GM19395 (cell line): ENCODE measurements around the gene MED17.

ENCODE experiments used
- ATAC-seq: cut with Tn5 transposase; IDR thresholded peaks from one replicate; pipeline ENCODE4 v1.9.1; 2021; ENCODE audit warnings: mild to moderate bottlenecking, moderate library complexity; ENCODE audit not compliant: unreplicated experiment

Gene MED17

GRCh38 chr11:93814966-93815633 lies 31.0 kb downstream of the MED17 start:
- ATAC-seq, result no peak

GRCh38 chr11:93817426-93818348 lies 33.6 kb downstream of the MED17 start:
- ATAC-seq, result no peak

- ATAC-seq, result no peak
These were observed 36.0 kb downstream of the MED17 start for GRCh38 chr11:93819966-93820695.

- ATAC-seq, result no peak
These were observed 36.8 kb downstream of the MED17 start for GRCh38 chr11:93820847-93821246.

GRCh38 chr11:93821617-93822016 lies 37.5 kb downstream of the MED17 start:
- no peak for ATAC-seq

- no peak for ATAC-seq
These were observed 38.3 kb downstream of the MED17 start for GRCh38 chr11:93822359-93822758.

GRCh38 chr11:93823210-93823609 lies 39.1 kb downstream of the MED17 start:
- no peak for ATAC-seq

- ATAC-seq, result no peak
These were observed 43.3 kb downstream of the MED17 start for GRCh38 chr11:93827363-93827762.

GRCh38 chr11:93829598-93829997 lies 45.5 kb downstream of the MED17 start:
- no peak for ATAC-seq

- no peak for ATAC-seq
These were observed 47.5 kb downstream of the MED17 start for GRCh38 chr11:93831343-93832127.

GRCh38 chr11:93832780-93833179 lies 48.7 kb downstream of the MED17 start:
- no peak for ATAC-seq

- ATAC-seq, result no peak
These were observed 54.9 kb downstream of the MED17 start for GRCh38 chr11:93838967-93839366.

GRCh38 chr11:93840180-93840579 lies 56.1 kb downstream of the MED17 start:
- no peak for ATAC-seq

GRCh38 chr11:93840981-93841380 lies 56.9 kb downstream of the MED17 start:
- no peak for ATAC-seq

- ATAC-seq, result no peak
These were observed 57.4 kb downstream of the MED17 start for GRCh38 chr11:93841446-93841845.

GRCh38 chr11:93842034-93842433 lies 58.0 kb downstream of the MED17 start:
- no peak for ATAC-seq

- no peak for ATAC-seq
These were observed 58.4 kb downstream of the MED17 start for GRCh38 chr11:93842461-93842860.

GRCh38 chr11:93843906-93844305 lies 59.8 kb downstream of the MED17 start:
- ATAC-seq, result no peak

- no peak for ATAC-seq
These were observed 60.5 kb downstream of the MED17 start for GRCh38 chr11:93844568-93844967.

GRCh38 chr11:93845181-93846092 lies 61.4 kb downstream of the MED17 start:
- ATAC-seq, result no peak
